Right renal cortex interstitium (tissue), 3 donors: ENCODE measurements around the gene GUK1. TPM values are rescaled to one million over a fixed set of nuclear protein-coding genes. Genes with fewer than 3 reads are reported as not detected.

Source experiments
- DNase-seq, 3 donors: peaks; one replicate each; pipeline ENCODE4 v3.0.0-alpha.2; 2013; ENCODE audit warnings: low read depth in 3 of 3, low spot score in 2 of 3
- polyA plus RNA-seq, 3 donors: library from polyadenylated mRNA; unstranded; fragments of 120-200 nt; gene quantifications; one replicate each; pipeline ENCODE4 v1.2.1, GENCODE V29; 2013; ENCODE audit not compliant: insufficient read length in 3 of 3

The GUK1 gene
- polyA plus RNA-seq, 3 donors: 93.5 to 106 (median 97.6) TPM

DNA sequence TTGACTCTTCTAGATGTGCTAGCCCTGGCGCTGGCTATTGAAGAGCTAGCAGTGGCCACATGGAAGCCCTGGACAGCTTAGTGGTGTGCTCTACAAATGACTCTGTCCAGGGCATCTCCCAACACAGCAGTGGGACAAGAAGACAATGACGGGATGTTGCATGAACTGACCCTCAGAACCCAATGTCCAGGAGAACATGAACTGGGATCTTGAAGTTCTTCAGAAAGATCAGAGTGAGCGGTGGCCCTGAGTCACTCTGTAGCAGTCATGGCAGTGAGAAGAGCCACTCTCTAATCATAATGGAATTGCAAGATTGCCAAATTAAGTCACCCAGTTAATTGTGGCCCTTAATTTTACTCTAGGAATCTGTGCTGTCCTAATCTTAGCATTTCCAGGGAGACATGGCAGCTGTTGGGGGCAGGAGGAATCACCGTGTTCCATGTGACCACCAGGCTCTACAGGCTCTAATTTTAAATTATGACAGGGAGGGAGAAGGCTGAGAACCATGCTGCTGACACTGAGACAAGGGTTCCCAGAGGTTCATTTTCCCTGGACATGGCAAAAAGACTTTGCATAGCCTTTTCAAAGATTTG lies 57.6 kb downstream of the GUK1 start:
- no peak for DNase-seq

Other genes with a start within 250 kb of the GUK1 start
- 1 to 10 TPM; 1.0 to 1.2 (median 1.1) TPM for gene WNT9A, start 192.3 kb upstream of the GUK1 start, polyA plus RNA-seq
- gene WNT3A, start 133.3 kb upstream of the GUK1 start, polyA plus RNA-seq: under 1 TPM; 0.08 to 0.17 (median 0.14) TPM
- gene ARF1, start 57.6 kb upstream of the GUK1 start, polyA plus RNA-seq: 100 to 1,000 TPM; 317 to 338 (median 319) TPM
- gene C1orf35, start 37.0 kb upstream of the GUK1 start, polyA plus RNA-seq: 10 to 100 TPM; 13.8 to 16.7 (median 15.3) TPM
- gene MRPL55, start 31.0 kb upstream of the GUK1 start, polyA plus RNA-seq: 10 to 100 TPM; 36.2 to 38.9 (median 37.8) TPM
- gene GJC2, start 9.7 kb downstream of the GUK1 start, polyA plus RNA-seq: under 1 TPM; 0.46 to 0.71 (median 0.51) TPM
- gene IBA57, start 25.5 kb downstream of the GUK1 start, polyA plus RNA-seq: 1 to 10 TPM; 4.2 to 4.6 (median 4.4) TPM
- 10 to 100 TPM; 20.2 to 22.0 (median 20.9) TPM for gene OBSCN, start 67.8 kb downstream of the GUK1 start, polyA plus RNA-seq